ENCODE measurements around the gene CDH4.

Gene CDH4

DNA sequence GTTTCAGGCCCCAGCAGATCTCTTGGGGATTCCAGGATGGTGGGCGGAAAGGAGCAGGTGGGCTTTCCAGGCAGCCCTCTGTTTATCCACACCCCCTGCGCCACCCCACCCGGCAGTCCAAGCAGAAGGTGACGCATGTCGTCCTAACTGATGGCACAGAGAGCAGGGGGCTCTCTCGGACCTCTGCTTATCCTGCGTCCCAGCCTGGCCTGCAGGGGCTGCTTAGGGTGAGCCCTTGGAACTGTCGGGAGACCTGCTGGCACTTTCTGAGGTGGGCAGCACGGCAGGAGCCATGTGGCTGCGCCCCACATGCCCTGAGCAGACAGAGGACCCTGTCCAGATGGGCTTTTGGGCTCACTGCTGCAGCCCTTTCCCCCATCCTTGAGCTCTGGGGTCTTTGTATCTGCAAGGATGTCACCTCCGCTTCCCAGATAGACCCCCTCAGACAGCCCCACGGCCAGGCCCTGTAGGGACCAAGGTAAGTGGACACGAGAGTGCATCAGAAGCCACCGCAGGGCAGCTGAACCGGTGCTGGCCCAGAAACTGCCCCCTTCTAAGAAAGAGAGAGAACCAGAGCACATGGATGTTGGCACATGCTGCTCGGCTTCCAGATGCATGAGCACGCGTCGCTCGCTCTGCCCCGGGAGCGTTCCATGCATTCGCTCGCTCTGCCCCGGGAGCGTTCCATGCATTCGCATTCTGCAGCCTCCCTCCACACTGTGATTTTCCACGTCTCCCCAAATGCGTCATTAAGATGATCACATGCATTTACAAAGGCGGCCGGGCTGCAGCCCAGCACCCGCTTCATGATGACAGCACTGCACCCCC is 566.9 kb downstream of the CDH4 start (continued):
- TF ChIP-seq, protein P1, sequence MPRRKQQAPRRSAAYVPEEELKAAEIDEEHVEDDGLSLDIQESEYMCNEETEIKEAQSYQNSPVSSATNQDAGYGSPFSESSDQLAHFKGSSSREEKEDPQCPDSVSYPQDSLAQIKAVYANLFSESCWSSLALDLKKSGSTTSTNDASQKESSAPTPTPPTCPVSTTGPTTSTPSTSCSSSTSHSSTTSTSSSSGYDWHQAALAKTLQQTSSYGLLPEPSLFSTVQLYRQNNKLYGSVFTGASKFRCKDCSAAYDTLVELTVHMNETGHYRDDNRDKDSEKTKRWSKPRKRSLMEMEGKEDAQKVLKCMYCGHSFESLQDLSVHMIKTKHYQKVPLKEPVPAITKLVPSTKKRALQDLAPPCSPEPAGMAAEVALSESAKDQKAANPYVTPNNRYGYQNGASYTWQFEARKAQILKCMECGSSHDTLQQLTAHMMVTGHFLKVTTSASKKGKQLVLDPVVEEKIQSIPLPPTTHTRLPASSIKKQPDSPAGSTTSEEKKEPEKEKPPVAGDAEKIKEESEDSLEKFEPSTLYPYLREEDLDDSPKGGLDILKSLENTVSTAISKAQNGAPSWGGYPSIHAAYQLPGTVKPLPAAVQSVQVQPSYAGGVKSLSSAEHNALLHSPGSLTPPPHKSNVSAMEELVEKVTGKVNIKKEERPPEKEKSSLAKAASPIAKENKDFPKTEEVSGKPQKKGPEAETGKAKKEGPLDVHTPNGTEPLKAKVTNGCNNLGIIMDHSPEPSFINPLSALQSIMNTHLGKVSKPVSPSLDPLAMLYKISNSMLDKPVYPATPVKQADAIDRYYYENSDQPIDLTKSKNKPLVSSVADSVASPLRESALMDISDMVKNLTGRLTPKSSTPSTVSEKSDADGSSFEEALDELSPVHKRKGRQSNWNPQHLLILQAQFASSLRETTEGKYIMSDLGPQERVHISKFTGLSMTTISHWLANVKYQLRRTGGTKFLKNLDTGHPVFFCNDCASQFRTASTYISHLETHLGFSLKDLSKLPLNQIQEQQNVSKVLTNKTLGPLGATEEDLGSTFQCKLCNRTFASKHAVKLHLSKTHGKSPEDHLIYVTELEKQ (tag by site-specific recombination; IDR thresholded peaks at IDR 0.05; ENCODE audit: borderline replicate concordance): no peak
- TF ChIP-seq, protein P2, sequence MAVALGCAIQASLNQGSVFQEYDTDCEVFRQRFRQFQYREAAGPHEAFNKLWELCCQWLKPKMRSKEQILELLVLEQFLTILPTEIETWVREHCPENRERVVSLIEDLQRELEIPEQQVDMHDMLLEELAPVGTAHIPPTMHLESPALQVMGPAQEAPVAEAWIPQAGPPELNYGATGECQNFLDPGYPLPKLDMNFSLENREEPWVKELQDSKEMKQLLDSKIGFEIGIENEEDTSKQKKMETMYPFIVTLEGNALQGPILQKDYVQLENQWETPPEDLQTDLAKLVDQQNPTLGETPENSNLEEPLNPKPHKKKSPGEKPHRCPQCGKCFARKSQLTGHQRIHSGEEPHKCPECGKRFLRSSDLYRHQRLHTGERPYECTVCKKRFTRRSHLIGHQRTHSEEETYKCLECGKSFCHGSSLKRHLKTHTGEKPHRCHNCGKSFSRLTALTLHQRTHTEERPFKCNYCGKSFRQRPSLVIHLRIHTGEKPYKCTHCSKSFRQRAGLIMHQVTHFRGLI (tag by site-specific recombination; IDR thresholded peaks at IDR 0.05): no peak
- TF ChIP-seq, protein P3, sequence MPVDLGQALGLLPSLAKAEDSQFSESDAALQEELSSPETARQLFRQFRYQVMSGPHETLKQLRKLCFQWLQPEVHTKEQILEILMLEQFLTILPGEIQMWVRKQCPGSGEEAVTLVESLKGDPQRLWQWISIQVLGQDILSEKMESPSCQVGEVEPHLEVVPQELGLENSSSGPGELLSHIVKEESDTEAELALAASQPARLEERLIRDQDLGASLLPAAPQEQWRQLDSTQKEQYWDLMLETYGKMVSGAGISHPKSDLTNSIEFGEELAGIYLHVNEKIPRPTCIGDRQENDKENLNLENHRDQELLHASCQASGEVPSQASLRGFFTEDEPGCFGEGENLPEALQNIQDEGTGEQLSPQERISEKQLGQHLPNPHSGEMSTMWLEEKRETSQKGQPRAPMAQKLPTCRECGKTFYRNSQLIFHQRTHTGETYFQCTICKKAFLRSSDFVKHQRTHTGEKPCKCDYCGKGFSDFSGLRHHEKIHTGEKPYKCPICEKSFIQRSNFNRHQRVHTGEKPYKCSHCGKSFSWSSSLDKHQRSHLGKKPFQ (tag by site-specific recombination; IDR thresholded peaks at IDR 0.05): no peak

DNA sequence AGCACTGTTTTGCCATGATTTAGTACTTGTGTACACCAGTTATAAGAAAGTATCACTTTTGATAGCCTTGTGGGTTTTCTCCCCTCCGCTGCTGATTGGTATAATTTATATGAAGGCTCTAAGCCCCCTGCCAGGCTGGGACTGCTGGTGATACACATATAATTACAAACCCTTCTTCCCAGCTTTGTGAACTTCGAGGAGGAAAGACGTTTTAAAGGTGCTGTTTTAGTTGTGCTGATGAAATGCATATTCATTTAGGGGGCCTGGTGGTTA is 567.4 kb downstream of the CDH4 start:
- ChIA-PET CTCF (no interaction called here), POLR2A (no interaction called here)
- Histone ChIP-seq H3K9me3 (ENCODE audit: control insufficient read depth, insufficient read depth, low read depth, low read length) (no peaks in the 10 kb centered on the region), H3K27ac (ENCODE audit: extremely low read depth, low read depth, low read length) (no peak overlapping the region), H3K4me1 (ENCODE audit: control insufficient read depth, insufficient read depth, low read length) (no peaks in the 10 kb centered on the region), H3K36me3 (ENCODE audit: control insufficient read depth in 2 of 2, insufficient read depth in 1 of 2, low read length in 2 of 2) (no peaks in the 10 kb centered on the region), H3K4me3 (ENCODE audit: low read depth, low read length) (no peak overlapping the region)
- TF ChIP-seq GFI1B (tag by site-specific recombination; IDR thresholded peaks at IDR 0.05) (no peak), ZNF239 (tag by site-specific recombination; IDR thresholded peaks at IDR 0.05) (no peak), ZNF174 (tag by site-specific recombination; IDR thresholded peaks at IDR 0.05) (no peak), ZNF335 (tag by site-specific recombination; conservative IDR thresholded peaks at IDR 0.05) (no peak), ZBTB20 (tag by site-specific recombination; IDR thresholded peaks at IDR 0.05) (no peak), ZNF391 (tag by site-specific recombination; IDR thresholded peaks at IDR 0.05; ENCODE audit: borderline replicate concordance, low read depth) (no peak), ZNF843 (tag by site-specific recombination; IDR thresholded peaks at IDR 0.05) (no peak), ZNF785 (tag by site-specific recombination; IDR thresholded peaks at IDR 0.05) (no peak), ZFP41 (tag by site-specific recombination; IDR thresholded peaks at IDR 0.05; ENCODE audit: borderline replicate concordance) (no peak), ZNF596 (tag by site-specific recombination; IDR thresholded peaks at IDR 0.05) (no peak)
- TF ChIP-seq, protein P2 (tag by site-specific recombination; IDR thresholded peaks at IDR 0.05): no peak
- TF ChIP-seq, protein P4, sequence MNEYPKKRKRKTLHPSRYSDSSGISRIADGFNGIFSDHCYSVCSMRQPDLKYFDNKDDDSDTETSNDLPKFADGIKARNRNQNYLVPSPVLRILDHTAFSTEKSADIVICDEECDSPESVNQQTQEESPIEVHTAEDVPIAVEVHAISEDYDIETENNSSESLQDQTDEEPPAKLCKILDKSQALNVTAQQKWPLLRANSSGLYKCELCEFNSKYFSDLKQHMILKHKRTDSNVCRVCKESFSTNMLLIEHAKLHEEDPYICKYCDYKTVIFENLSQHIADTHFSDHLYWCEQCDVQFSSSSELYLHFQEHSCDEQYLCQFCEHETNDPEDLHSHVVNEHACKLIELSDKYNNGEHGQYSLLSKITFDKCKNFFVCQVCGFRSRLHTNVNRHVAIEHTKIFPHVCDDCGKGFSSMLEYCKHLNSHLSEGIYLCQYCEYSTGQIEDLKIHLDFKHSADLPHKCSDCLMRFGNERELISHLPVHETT (tag by site-specific recombination; IDR thresholded peaks at IDR 0.05): no peak
- TF ChIP-seq, protein P5, sequence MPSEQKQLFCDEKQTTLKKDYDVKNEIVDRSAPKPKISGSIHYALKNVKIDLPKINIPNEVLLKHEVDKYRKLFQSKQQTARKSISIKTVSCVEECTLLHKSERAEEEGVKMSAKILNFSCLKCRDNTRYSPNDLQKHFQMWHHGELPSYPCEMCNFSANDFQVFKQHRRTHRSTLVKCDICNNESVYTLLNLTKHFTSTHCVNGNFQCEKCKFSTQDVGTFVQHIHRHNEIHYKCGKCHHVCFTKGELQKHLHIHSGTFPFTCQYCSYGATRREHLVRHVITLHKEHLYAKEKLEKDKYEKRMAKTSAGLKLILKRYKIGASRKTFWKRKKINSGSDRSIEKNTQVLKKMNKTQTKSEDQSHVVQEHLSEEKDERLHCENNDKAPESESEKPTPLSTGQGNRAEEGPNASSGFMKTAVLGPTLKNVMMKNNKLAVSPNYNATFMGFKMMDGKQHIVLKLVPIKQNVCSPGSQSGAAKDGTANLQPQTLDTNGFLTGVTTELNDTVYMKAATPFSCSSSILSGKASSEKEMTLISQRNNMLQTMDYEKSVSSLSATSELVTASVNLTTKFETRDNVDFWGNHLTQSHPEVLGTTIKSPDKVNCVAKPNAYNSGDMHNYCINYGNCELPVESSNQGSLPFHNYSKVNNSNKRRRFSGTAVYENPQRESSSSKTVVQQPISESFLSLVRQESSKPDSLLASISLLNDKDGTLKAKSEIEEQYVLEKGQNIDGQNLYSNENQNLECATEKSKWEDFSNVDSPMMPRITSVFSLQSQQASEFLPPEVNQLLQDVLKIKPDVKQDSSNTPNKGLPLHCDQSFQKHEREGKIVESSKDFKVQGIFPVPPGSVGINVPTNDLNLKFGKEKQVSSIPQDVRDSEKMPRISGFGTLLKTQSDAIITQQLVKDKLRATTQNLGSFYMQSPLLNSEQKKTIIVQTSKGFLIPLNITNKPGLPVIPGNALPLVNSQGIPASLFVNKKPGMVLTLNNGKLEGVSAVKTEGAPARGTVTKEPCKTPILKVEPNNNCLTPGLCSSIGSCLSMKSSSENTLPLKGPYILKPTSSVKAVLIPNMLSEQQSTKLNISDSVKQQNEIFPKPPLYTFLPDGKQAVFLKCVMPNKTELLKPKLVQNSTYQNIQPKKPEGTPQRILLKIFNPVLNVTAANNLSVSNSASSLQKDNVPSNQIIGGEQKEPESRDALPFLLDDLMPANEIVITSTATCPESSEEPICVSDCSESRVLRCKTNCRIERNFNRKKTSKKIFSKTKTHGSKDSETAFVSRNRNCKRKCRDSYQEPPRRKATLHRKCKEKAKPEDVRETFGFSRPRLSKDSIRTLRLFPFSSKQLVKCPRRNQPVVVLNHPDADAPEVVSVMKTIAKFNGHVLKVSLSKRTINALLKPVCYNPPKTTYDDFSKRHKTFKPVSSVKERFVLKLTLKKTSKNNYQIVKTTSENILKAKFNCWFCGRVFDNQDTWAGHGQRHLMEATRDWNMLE (tag by site-specific recombination; conservative IDR thresholded peaks at IDR 0.05; ENCODE audit: low read depth): no peak
- TF ChIP-seq, protein P1 (tag by site-specific recombination; IDR thresholded peaks at IDR 0.05; ENCODE audit: borderline replicate concordance): no peak
